Cerebellar nuclear complex (tissue), 1 donor: ENCODE results near the gene RGS19.
"Not testable (repeated sequence)": the region's sequence is repeated elsewhere in the genome, so short reads cannot be mapped to it uniquely, and the experiment has no call there.

ENCODE experiments used
- DNase-seq, 2 experiments: peaks; one replicate each; lab custom pipeline; 2025; lab: John Stamatoyannopoulos, UW

The RGS19 gene

DNA sequence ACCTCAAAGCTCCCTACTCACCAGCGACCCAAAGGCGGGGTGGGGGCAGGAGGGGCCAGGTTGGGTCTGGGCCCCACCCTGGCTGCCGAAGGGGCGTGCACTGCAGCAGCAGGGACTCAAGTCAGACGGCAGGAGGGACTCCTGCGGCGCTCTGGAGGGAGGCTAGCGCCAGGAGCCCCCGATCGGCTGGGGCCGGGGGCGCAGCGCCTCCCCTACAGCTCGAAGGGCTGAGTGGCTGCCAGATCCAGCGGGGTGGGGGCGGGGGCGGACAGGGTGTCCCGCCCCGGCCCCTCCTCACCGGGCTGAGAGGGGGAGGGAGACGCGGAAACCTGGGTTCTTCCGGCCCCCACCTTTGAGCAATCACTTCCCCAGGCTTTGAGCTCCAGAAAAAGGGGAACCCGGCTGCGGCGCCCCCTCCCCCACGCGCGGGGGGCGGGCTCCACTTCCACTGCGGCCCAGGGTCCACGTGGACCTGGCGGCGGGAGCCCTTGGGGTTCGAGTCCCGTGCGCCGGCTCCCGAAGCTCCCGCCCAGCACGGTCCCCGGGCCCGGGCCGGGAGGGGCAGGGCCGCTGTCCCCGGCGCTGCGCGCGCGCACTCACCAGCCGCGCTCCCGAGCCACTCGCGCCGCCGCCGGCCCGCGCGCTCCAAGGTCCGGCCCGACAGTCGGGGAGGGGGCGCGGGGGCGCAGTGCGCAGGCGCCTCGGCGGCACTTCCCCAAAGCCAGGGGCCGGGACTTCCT lies at the start of gene RGS19:
RGS19 (minus strand) TSS at position 246 of the 740 bp plus-strand sequence. CDS start 2,632 bp downstream, outside the sequence.
- DNase-seq: no peak

- not testable (repeated sequence) for DNase-seq
Observed at GRCh38 chr20:64123517-64123916, 44.2 kb upstream of the RGS19 start.

DNA sequence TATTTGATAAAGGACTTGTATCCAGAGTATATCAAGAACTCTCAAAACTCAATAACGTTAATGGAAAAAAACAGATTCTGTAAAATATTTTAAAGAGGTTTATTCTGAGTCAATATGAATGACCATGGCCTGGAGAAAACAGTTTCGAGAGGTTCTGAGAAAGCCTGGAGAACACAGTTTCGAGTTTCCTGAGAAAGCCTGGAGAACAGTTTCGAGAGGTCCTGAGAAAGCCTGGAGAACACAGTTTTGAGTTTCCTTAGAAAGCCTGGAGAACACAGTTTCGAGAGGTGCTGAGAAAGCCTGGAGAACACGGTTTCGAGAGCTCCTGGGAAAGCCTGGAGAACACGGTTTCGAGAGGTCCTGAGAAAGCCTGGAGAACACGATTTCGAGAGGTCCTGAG lies 43.6 kb upstream of the RGS19 start:
- not testable (repeated sequence) for DNase-seq

GRCh38 chr20:64121586-64121985 lies 42.3 kb upstream of the RGS19 start:
- DNase-seq: no peak

DNA sequence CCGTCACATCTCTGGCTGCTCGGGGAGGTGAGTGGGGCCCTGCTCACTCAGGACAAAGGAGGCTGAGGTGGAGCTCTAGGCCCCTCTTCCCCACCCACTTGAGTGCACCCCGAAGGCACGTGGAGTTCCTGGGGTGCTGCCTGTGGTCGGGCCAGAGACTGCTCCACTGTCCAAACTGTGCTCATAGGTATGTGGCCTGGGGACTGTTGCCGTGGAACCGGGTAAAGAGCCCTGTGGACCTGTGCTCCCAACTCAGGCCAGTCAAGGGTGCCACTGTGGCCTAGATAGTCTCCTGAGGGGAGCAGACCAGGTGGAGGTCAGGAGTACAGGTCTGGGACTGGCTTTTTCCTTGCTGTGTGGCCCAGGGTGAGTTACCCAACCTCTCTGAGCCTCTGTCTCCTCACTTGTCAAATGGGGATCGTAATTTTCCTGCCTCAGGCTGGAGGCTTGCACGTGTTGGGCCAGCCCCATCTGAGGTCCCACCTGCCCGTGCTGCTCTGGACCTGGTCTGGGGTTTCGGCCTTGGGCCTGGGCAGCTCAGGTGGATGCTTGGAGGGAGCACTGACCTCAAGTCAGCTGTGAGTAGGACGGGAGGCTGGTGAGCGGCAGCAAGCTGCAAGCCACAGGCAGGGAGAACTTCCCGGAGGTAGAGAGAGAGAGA lies 40.5 kb upstream of the RGS19 start:
- DNase-seq: no peak

GRCh38 chr20:64119301-64119680 lies 40.0 kb upstream of the RGS19 start:
- no peak for DNase-seq

DNA sequence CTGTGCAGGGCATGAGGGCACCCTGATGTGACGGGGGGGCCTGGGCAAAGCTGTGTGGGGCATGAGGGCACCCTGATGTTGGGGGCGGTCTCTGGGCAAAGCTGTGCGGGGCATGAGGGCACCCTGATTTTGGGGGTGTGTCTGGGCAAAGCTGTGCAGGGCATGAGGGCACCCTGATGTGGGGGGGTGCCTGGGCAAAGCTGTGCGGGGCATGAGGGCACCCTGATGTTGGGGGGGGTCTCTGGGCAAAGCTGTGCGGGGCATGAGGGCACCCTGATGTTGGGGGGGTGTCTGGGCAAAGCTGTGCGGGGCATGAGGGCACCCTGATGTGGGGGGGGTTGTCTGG lies 38.1 kb upstream of the RGS19 start:
- DNase-seq: not testable (repeated sequence)

DNA sequence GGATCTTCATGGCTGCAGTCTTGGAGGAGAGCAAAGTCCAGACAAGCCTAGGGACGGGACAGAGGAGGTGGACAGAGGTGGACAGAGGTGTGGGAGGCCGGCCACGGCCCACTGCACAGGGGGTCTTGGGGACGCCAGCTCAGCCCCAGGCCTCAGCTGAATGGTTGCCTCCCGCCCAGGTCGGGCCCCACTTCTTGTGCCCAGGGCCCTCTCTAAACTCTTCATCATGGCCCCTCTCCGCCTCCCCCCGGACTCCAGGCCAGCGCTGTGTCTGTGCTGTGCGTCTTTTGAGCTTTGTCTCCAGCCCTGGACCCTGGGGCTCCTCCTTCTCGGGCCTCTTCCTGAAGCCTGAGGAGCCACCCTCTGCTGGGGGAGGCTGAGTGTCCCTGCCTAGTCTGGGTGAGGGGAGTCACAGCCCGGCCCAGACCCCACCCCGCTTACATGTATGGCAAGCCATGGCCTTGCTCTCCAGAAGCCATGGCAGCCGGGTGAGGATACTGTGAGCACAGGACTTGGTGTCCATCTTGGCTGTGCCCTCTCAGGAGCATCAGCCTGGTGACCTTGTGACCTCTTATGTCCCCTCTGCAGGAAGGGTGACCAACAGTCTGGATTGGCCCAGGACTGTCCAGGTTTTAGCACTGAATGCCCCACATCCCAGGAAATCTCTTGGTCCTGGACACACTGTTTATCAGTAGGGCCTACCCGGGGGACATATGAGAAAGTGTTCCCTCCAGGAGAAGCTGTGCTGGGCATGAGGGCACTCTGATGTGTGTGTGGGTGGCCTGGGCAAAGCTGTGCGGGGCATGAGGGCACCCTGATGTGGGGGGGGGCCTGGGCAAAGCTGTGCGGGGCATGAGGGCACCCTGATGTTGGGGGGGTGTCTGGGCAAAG lies 37.5 kb upstream of the RGS19 start:
- DNase-seq: no peak

- no peak for DNase-seq
Observed at GRCh38 chr20:64116016-64116415, 36.7 kb upstream of the RGS19 start.

- DNase-seq: peak; percentile 55 to 83
Observed at GRCh38 chr20:64115171-64115911, 36.0 kb upstream of the RGS19 start.

- DNase-seq: no peak
Observed at GRCh38 chr20:64114356-64114971, 35.1 kb upstream of the RGS19 start.

DNA sequence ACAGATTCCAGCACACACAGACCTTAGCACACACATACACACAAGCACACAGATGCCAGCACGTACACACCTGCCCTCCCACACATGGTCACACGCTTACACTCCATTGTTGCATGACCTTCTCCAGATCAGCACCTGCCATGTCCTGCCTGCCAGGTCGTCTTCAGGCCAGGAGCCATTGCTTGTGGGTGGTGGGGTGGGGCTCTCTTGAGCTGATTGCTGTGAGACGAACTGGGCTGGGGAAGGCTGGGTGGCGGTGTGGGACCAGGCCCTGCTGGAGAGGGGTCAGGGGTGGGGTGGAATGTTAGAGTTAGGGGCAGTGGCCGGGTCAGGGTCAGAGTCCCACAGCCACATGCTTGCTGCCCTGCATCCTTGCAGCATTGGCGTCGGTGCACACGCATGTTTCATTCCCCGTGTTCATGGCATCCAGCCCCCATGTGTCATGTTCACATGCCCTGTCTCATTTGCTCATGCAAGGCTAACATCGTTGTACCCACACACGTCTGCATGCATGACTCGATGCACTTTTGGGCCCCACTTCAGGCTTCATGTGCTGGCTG lies 34.6 kb upstream of the RGS19 start:
- DNase-seq: no peak

DNA sequence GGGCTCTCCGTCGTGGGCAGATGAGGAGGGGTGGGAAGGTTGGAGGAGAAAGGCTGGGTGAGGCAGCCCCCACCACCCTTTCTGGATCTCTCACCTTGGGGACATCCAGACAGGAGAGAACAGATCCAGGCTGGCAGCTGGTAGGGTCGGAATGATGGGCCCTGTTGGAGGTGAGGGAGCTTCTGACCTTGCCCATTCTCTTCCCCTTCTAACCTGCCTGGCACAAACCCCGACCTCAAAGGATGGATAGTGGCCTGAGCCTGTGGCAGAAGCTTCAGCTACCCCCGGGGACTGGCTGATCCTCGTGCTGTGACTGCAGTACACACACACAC lies 34.1 kb upstream of the RGS19 start:
- DNase-seq: no peak

DNA sequence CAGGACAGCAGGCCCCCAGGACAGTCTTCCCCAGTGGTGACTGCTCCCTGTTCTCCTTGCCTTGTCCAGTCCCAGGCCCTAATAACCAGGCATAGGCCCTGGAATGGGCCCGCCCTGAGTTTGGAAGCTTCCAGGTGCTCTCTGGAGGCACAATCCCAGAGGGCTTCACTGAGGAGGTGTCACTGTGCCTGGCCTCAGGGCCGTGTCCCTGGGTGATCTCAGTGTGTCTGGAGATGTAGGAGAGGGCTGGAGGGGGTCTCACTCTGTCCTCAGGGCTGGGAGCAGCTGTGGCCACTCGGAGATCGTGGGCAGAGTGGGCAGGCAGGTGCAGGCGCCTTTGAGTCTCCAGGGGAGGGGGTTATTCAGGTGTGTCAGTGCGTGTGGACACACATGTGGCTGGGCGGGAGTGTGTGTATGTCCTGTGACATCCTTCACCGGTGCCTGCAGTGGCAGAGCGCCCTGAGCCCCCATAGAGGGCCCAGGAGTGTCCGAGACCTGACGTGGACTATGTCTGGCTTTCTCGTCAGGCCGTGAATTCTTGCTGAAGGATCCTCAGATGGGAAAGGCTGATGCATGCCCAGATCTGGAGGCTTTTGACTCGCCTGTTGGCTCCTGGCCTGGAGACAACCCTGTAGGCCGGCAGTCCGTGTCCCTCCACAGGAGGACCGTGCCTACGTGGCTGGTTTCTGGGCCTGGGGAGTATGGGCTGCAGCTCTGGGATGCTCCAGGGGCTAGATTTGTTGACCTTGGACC lies 33.5 kb upstream of the RGS19 start:
- DNase-seq: no peak

DNA sequence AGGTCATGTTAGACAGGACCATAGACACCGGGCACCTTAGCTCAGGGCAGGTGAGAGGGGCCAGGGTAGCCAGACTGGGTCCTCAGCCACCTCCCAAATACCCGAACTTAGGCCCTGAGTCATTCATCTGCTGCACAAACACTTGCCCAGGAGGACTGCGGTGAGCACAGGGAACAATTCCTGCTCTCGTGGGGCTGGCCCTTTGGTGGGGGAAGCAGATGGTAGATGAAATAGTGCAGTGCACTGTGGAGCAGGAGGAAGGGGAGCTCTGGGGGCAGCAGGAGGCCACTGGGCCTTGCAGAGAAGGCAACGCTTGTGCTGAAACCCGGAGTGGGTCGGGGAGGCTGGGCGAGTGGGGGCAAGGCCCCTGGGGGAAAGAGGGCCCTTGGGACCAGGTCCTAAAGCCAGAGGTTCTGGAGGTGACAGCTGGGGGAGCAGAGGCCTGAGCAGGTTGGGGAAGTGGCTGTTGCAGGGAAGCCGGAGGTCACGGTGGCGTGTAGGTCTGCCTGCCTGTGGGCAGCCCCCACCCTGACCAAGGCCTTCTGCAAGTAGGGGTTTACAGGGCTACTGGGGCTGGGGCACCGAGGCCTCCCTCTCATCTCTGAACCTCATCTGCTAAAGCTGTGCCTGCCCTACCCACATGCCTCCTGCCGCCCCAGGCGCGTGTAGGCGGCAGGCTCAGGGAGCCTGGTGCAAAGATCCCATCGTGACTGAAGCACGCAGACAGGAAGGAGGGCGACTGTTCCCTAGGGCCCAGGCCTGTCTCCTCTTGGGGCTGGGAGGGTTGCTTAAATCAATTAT lies 32.7 kb upstream of the RGS19 start:
- no peak for DNase-seq

- no peak for DNase-seq
Observed at GRCh38 chr20:64110411-64111068, 31.2 kb upstream of the RGS19 start.

- DNase-seq: no peak
Observed at GRCh38 chr20:64109831-64110391, 30.6 kb upstream of the RGS19 start.

DNA sequence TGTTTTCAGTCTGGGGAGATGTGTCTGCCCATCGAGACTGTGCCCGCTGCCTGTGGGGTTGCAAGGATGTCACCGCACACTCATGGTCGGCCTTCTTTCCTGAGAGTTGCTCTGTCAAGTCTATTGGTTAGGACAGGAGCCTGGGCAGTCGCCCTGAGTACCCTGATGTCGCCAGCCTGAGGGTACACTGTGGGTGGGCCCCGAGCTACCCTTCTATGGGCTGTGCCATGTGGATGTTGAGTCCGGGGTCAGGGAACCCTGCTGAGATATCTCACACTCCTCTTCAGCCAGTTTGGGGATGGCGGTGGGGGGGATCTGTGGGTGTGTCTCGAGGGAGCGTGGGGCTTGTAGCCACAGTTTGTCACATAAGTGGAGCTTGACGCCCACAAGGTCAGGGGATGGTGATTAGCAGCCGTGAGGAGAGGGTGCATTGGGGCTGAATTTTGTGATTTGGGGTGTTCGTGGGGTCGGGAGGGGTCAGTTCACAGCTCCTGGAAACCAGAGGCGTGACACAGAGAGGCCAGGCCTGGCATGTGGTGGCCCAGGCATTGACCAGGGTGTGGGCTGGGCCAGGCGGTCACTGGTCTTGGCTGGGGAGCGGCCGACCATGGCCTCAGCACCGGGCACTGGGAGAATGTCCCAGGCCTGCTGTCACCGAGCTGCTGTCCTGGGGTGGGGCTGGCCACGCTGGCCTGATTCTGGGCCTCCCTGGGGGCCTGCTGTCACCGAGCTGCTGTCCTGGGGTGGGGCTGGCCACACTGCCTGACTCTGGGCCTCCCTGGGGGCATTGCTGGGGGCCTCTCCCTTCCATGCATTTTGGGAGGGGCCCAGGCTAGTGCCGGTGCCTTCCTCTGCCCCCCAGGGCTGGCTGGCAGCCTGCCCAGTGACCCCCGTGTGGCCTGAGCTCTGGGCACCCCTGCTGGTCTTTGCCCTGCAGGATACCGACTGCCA lies 29.7 kb upstream of the RGS19 start:
- DNase-seq: no peak
